Measurements from ENCODE around the gene VCY.
"Not testable (repeated sequence)": the region's sequence is repeated elsewhere in the genome, so short reads cannot be mapped to it uniquely, and the experiment has no call there.

VCY gene

DNA sequence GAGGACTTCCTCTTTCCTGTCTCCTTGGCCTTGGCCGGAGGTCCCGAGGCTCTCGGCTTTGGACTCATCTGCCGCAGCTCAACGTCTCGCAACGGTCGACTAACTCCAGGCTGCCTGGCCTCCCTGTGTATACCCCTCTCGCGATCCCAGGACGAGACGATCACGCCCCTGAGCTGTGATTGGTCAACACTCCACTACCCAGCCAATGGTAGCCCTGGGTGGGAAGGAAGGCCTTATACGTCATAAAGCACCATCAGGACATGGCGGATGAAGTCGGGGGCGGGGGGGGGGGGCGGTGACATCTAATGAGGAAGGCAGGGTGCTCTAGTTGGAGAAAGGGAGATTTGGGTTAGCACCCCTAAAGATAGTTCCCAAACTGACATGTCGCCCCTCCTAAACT, at the start of gene VCY:
TSS of gene VCY (minus strand) at position 101 of the 400 bp plus-strand sequence. CDS start at position 68, 33 bp downstream.
- not testable (repeated sequence) for H3K36me3 Mint-ChIP-seq (ENCODE audit: low read depth); DNase-seq; H3K27me3 Mint-ChIP-seq (ENCODE audit: low read depth, poor library complexity); H3K9me3 Mint-ChIP-seq; H3K4me1 Mint-ChIP-seq; H3K27ac Mint-ChIP-seq; H3K4me3 Mint-ChIP-seq

- H3K4me3 Mint-ChIP-seq; DNase-seq; H3K27me3 Mint-ChIP-seq (ENCODE audit: low read depth, poor library complexity); H3K27ac Mint-ChIP-seq; H3K9me3 Mint-ChIP-seq; H3K4me1 Mint-ChIP-seq; H3K36me3 Mint-ChIP-seq (ENCODE audit: low read depth): not testable (repeated sequence)
These were observed 44.1 kb upstream of the VCY start for GRCh38 chrY:14030395-14030794.

DNA sequence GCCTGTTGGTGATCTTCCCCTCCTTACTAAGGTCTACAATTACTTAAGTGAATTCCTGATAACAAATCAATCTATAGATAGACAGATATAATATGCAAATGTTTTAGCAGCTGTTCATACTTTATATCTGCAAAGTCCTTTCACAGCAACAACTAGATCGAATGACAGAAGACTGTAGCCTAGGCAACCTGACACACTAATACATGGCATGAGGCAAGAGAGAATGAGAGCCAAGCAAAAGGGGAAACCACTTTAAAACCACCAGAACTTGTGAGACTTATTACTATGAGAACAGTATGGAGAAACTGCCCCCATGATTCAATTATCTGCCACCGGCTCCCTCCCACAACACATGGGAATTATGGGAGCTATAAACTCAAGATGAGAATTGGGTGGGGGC, 25.6 kb upstream of the VCY start:
- not testable (repeated sequence) for H3K4me3 Mint-ChIP-seq; H3K27ac Mint-ChIP-seq; H3K27me3 Mint-ChIP-seq (ENCODE audit: low read depth, poor library complexity); H3K9me3 Mint-ChIP-seq; H3K36me3 Mint-ChIP-seq (ENCODE audit: low read depth); H3K4me1 Mint-ChIP-seq; DNase-seq

DNA sequence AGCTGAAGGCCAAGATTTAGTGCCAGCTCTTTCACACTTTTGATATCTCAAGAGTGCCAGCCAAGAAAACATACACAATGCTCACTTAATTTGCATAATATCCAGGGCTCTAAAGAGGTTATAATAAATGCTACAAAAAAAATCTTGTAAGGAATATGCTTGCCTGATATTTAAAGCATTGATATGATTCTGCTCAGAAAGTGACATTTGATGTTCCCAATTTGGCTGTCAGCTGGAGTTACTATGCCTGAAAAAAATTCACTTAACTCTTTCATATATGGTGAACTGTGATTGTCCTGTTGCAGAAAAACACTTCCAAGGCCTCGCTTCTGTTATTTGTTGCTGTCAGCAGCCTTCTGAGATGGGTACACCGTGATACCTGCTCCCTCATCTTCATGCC, 43.9 kb downstream of the VCY start:
- not testable (repeated sequence) for H3K4me1 Mint-ChIP-seq; H3K27ac Mint-ChIP-seq; H3K27me3 Mint-ChIP-seq (ENCODE audit: low read depth, poor library complexity); H3K4me3 Mint-ChIP-seq; H3K9me3 Mint-ChIP-seq; H3K36me3 Mint-ChIP-seq (ENCODE audit: low read depth); DNase-seq
